GM04503 (cell line): ENCODE data around the gene WSCD2.
"Not testable (repeated sequence)": the region's sequence is repeated elsewhere in the genome, so short reads cannot be mapped to it uniquely, and the experiment has no call there.

ENCODE experiments used
- DNase-seq: peaks from one replicate; pipeline ENCODE4 v3.0.0-alpha.2; 2012; ENCODE audit warnings: low read depth

WSCD2 gene

DNA sequence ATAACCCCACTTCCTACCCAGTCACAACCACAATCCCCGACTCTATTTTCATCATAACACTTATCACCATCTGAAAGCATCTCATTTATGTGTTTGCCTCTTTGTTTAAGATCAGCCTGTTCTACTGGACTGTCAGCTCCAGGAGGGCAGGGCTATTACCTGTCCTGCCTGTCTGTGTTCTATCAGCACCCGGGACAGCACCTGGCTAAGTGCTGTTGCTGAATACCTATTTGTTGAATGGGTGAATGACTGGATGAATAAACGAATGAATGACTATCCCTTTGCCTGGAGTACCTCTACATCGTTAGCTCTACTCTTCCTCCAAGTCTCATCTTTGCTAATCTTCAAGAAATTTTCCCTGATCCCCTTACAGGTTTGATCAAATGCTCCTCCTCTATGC is 69.0 kb downstream of the WSCD2 start:
- DNase-seq, result no peak

DNA sequence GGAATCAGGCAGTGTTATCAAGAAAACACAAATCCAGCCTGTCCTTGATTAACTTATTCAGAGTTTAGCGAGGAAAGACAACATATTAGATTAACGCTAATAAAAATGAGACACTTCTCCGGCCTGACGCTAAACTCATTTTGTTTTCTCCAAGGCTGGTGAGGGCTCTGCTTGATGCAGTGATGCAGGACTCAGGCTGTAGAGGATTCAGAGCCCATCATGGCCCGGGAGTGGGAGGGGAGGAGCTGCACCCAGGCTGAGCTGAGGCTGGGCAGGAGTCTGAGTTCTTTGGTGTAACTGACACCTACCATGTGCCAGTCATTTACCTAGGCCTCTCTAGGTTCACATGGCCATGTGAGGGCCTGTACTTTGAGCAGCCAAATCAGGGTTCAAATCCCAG is 70.0 kb downstream of the WSCD2 start:
- no peak for DNase-seq

DNA sequence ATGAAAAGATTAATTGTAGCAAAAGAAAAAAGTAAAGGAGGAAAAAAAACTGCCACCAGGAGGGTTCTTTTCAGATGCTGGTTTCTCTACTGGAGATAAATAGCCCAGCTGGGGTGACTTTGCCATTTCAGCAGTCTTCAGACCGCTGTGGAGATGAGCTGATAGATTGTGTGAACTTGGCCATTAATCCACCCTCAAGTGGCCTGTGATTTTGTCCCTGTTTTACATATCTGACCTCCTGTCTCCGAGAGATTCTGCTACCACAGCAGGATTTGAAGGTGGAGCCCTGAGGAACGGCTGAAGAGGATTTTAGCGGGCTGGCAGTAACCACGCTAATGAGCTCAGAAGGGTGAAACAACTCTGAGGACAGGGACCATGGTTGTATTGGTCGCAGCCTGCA is 72.7 kb downstream of the WSCD2 start:
- no peak for DNase-seq

DNA sequence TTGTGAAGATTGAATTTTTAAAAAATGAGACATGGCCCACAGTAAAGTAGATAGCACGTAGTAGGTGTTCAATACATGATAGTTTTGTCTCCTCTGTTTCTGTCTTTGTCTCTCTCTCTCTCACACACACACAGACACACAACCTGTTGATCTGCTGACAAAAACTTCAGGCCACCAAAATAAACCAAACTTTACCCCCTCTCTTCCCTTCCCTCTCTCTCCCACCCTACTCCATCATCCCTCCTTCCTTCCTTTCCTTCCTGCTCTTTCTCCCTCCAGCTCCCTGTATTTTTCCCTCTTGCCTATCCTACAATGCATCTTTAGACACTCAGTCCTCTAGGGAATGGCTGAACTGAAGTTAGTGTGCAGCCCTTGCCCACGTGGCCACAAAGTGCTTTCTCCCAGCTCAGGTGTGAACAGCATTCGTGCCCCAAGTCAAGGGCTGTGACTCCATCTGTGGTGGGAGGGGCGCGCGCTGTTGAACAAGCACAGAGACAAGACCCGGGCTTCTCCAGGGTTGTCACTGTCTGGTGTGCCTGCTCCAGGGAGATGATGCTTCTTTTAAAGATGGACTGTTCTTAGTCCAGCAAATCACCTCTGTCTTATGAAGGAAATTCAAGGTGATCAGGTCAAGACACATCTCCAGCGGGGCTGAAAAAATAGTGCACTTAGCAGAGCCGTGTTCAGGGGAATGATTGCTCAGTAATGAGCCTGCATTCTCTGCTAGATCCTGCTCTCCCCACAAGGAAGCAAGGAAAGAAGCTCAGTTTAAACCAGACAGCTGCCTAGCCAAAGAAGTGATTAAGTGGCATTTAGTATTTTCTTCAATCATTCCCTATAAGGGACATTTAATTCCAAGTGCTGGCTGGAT is 75.3 kb downstream of the WSCD2 start:
- DNase-seq, result no peak

DNA sequence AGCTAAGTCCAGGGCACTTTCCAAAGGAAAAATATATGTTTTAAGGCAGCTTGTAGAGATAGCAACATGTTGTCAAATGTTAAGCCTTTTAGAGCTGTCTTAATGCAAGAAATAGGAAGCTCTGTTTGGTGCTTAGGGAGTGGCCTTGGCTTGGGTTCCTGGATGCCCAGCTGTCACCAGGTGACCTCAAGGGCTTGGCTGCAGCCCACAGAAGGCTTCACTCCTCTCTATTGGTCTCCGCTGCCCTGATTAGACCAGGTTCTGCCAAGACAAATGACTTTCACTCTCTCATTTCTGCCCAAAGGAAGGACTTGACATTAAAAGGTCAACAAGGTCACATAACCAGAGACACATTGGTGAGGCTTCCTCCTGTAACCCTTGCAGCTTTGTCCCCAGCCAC is 76.8 kb downstream of the WSCD2 start:
- no peak for DNase-seq

DNA sequence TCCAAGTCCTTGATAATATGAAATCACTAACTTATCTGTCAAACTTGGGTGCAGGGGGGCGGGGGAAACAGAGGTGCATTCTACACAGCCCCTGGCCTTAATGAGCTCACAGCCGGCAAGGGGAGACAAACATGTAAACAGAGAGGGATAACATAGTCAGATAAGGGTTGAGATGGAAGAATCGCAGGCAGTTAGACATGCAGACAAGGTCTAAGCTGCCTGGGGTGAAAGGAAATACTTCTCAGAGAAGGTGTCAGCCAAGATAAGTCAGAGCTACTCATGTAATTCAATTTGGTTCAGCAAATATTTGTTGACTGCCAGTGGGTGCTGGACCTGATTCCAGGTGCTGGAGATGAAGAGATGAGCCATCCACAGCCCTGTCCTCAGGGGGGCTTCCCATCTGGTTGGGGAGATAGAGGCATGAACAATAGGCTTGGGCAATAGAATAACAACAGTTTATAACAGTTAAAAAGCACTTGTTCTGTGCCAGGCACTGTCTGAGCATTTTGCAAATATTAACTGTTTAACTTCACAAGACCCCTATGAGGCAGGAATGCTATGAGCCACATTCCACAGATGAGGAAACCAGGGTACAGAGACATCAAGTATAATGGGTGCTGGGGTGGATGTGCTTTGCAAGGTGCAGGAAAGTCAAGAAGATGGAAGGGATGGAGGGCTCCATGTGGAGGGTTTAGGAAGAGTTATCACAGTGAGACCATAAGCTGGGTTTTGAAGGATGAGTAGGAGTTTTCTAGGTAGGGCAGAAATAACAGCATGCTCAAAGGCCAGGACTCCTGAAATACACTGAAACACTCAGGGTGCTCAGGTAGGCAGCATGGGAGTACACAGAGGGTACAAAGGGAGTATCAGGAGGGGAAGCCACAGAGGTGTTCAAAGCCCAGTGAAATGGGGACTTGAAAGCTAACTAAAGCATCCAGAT is 79.0 kb downstream of the WSCD2 start:
- no peak for DNase-seq

DNA sequence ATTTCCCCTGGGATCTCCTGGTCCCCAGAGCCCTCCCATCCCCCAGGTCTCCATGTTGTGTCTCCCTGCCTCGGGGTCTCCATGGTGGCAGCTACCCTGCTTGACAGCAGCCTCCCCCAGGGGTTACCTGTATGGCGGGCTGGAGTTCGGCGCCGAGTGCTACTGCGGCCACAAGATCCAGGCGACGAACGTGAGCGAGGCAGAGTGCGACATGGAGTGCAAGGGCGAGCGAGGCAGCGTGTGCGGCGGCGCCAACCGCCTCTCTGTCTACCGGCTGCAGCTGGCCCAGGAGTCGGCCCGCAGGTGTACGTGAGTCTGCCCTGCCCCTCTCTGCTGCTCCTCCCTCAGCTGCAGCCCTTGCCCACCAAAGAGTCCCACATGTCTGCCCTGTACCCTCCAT is 80.9 kb downstream of the WSCD2 start:
- no peak for DNase-seq

DNA sequence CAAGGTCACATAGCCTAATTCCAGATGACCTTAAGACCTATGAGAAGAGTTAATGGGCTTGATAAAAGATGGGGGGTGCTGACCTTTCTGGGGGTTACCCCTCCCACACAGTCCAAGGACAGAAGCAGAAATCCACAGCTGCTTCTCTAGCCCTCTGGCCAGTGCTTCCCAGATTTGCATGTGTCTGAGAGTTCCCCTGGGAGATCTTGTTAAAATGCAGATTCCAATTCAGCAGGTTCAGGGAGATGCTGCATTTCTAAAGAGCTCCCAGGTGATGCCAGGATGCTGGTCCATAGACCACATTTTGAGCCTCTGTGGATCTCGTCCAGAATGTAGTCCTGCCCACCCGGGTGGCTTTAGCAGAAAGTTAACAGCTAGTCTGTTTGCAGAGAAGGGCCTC is 82.1 kb downstream of the WSCD2 start:
- no peak for DNase-seq

DNA sequence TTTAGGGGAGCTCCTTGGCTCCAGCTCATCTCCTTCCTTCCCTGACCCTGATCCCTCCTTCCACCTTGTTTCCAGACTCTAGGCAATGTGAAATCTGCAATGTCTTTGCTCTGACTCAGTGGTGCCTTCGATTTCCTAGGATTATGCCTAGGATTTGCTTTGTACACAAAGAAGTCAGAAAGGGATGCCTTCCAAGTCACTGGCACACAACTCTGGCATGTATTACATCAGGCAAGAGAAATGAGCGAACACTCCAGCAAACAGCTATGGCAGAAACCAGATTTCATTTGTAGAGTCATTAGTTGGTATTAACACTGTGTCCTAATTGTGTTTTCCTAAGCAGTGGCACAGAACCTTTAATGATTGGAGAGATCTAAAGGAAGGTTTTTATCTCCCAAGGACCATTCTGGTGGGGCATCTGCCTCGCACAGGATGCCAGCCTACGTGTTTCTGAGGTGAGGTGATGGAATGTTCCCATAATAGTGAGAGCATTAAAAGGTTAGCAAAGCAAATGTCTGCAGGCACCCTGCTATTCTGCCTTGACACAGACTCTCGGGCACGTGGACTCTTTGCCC is 84.9 kb downstream of the WSCD2 start:
- DNase-seq, result no peak

DNA sequence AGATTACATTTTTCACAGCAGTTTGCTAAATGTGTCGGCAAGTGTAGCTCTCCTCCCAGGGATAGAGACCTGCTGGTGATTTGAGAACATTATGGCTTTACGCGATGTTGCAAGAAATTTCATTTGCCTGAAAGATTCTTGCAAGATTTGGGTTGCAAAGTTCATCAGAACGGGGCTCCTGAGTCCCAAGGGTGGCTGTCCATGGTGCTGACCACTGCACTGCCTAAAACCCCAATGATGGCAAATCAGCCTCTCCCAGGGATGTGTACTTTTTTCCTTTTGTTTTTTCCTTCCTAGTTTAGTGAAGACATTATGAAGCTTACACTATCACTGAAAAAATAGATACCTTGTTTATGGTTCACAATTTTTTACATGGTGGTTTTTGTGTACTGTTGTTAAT is 85.4 kb downstream of the WSCD2 start:
- no peak for DNase-seq

DNA sequence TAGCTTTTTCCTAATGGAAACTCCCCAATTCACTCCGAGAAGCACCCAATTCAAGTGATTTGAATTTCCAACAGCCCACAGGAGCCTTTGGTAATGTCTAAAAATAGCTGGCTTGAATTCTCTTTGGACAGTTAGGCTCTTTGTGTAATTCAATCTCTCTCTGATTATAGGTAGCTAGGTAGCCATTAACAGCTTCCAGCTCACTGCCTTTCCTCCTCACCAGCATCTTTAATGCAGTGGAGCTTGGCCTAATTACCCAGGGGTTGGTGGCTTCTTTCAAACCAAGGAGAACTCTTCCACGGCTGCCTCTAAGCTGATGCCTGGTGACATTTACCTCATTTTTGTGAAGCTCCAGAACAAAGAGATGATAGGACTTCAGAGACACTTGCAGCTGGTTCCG is 86.4 kb downstream of the WSCD2 start:
- no peak for DNase-seq

DNA sequence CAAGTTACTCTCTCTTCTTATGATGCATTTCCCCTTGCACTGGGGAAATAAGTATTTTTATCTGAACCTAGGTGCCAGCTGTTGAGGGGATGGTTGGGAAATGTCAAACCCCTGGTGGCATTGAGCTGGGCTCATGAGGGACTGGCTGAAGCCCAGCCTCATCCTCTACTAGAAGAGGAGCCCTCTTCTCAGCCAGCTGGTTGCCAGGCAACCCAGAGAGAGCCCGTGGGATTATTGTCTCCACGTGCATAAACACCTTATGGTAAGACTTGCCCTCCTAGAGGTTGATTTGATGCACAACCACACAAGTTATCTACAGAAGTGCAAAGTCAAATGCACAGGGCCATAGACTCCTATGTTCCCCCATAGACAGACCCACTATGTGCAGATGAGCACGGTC is 89.8 kb downstream of the WSCD2 start:
- no peak for DNase-seq

DNA sequence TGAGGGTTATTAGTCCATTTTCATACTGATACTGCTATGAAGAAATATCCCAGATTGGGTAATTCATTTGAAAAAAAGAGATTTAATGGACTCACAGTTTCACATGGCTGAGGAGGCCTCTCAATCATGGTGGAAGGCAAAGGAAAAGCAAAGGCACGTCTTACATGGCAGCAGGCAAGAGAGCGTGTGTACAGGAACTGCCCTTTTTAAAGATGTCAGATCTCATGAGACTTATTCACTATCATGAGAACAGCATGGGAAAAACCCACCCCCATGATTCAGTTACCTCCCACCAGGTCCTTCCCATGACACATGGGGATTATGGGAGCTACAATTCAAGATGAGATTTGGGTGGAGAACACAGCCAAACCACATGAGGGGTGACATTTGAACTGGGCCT is 96.0 kb downstream of the WSCD2 start:
- not testable (repeated sequence) for DNase-seq

DNA sequence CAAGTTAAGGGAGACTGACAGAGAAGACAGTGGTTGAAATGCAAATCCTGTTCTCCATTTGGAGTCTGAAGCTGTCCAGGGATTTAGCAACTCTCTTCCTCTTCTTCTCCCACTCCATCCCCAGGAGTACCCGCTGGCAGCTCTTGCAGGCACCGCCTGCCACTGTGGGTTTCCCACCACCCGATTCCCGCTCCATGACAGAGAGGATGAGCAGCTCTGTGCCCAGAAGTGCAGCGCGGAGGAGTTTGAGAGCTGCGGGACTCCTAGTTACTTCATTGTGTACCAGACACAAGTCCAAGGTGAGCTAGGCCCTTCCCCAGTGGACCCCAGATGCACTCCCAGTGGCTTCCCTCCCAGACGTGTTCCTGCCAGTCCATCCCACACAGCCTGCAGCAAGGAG is 97.8 kb downstream of the WSCD2 start:
- DNase-seq, result no peak

DNA sequence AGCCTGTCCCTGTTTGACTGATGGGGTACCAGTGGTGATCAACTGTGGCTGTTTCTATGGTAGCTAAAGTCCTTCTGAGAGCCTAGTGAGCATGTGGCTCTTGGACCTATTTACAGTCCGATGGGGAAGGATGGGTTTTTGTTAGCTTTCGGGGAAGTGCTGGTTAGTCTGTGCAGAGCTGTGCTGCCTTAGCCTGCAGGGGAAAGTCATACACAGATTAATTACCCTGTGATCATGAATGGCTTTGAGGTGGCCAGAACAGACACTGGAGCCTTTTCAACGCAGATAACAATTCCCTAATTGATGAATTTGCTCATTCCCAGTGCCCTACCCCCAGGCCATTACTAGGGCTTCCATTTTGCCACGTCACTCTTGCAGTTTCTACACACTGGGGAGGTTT is 99.7 kb downstream of the WSCD2 start:
- no peak for DNase-seq

DNA sequence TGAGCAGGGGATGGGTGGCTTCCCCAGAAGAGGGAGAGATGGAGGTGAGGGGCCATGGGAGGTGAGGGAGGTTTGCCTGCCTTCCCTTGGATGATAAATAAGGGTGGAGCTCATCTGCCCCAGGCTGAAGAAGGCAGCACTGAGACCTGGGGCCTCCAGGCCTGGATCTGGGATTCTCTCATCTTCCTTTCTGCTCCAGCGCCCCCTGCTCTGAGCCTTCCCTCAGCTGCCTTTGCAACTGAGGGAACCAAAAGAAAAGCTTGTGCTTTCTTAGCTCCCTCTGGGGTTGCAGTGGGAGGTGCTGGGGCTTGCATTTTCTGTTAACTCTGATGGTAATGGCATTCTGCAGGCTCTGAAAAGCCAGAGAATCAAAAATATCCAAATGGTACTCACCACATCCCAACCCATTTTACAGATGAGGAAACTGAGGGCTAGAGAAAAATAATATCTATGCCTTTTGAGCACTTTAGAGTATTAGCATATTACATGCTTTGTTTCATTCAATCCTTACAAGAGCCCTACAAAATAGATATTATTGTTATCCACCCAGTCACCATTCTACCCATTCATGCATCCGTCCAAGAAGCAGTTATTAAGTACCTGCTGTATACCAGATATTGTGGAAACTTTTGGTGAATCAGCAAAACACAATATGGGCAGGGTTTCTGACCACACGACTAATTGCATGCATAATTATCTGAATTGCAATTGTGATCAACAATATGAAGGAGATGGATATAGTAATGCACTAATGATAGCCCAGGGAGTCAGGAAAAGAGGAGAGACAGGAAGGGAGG is 102.2 kb downstream of the WSCD2 start:
- DNase-seq, result no peak

DNA sequence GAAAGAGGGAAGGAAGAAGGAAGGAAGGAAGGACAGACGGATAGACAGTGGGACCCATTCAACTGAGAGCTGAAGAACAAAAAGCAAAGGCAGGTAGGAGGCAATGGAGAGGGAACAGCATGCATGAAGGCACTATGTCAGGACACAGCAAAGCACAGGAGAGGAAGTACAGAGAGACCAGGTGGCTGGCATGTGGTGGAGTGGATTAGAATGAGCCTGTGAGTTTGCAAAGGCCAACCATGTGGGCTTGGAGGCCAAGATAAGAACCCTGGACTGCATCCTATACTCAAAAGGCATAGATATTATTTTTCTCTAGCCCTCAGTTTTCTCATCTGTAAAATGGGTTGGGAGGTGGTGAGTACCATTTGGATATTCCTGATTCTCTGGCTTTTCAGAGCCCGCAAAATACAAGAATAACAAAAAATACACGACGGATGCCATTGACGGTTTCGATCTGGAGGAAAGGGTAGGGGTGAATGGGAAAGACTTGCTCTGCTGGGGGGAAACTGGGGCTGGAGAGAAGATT is 102.9 kb downstream of the WSCD2 start:
- DNase-seq, result no peak

DNA sequence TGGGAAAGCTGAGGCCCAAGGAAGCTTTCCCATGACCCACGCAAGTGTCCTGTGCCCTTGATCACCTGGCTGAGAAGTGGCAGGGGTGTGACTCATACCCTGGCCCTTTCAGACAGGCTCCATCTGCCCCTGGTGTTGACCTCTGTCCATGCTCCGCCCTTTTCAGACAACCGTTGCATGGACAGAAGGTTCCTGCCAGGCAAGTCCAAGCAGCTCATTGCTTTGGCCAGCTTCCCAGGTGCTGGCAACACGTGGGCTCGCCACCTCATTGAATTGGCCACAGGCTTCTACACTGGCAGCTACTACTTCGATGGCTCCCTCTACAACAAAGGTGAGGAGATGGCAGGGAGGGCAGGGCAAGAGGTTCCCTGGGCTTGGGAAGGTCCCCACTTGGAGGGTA is 103.5 kb downstream of the WSCD2 start:
- no peak for DNase-seq

DNA sequence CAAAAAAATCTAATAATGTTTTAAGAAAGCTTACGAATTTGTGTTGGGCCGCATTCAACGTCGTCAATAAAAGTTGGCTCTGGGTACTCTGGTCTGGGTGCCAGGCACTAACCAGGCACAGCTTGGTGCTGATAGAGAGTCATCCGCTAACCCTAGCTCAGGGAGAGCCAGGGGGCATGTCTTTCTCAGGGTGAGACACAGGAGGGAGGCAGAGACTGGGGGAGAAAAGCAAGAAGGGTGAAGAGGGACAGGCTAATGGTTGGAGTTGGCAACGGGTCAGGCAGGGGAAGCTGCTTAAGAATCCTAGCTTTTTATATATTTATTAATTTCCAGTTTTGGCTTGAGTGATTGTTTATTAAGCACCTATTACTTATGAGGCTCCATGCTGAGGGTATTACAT is 105.1 kb downstream of the WSCD2 start:
- DNase-seq, result no peak

DNA sequence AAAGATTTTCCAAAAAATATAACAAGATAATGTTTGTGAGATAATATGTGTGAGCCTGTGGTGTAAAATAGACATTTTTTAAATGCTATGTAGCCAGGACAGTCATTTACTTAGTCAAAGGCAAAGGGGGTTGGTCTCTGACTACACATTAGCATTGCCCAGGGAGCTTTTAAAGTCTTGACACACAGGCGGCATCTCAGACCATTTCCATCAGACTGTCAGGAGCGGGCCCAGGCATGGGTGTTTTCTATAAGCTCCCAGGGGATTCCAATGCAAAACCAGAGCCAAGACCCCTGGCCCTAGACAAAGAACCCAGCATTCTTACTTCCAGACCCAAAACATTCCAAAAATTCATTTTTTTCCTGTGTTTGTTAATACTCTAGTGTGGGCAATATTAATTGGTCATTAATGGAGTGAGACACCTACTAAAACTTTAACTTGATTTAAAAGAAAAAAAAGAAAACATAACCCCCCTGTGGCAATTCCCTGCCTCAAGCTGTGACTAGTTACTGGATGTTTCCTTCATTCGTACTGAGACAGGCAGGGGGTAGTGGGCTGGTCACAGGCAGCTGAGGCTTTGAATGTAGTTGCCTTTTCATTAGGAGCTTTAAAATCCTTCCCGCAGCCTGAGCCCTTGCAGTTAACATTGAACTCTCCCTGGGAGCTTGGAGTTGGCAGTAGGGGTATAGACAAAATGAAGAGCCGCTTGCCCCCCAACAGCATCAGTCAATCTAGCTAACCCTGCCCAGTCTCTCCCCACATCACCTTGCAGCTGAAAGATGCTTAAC is 106.3 kb downstream of the WSCD2 start:
- DNase-seq, result no peak

DNA sequence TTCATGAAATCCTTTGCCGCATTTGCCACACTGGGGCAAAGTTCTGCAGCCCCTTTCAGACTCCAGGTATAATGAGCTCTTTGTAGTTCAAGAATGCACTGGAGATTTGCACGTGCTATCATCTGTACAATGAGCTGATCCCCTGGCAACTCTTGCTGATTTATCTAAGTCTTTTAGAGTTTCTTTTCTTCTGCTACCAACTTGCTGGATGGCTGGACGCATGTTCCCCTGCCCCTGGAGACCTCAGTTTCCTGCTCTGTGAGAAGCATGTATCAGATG is 106.8 kb downstream of the WSCD2 start:
- DNase-seq, result no peak
